B cell (primary cell): Measurements from ENCODE around the gene ERP27.

ENCODE experiments used
- CTCF ChIP-seq: fragments of 200-600 bp; IDR thresholded peaks from one replicate; pipeline ENCODE4 v1.8.0; 2022; ENCODE audit warnings: antibody characterized with exemption, mild to moderate bottlenecking
- EZH2 ChIP-seq: IDR thresholded peaks from 2 replicates; pipeline ENCODE4 v1.6.1; 2012; ENCODE audit warnings: borderline replicate concordance, low read depth, mild to moderate bottlenecking, moderate library complexity, low read length; ENCODE audit not compliant: insufficient read depth, poor library complexity, severe bottlenecking

- TF ChIP-seq CTCF (no peak), EZH2 (no peak)
These were observed 49.7 kb upstream of the ERP27 start for GRCh38 chr12:14988035-14988434.
